Measurements from ENCODE around the gene HMCN2. TPM values are rescaled to one million over a fixed set of nuclear protein-coding genes. Genes with fewer than 3 reads are reported as not detected.
A peak's percentile ranks its signal among the peaks of the same experiment; 100 is the strongest.

The HMCN2 gene
- total and polyA plus RNA-seq, 2 donors from 2014 or later: 0.99 to 8.6 TPM

DNA sequence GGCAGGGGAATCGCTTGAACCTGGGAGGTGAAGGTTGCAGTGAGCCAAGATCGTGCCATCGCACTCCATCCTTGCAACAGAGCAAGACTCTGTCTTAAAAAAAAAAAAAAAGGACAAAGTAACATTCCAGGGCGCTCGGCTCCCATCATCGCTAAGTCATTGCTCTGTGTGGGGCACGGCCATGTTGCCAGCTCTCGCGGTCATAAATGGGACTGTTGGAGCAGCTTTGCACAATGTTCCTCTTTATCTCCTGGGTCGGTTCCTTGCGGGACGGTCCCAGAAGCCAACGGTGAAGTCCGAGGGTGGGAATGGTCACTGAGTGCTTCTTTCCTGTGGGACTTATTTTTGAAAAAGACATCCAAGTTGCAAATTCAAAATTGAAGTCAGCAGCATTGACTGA, 65.5 kb downstream of the HMCN2 start:
- H3K4me1 ChIP-seq (ENCODE audit: control insufficient read depth in 2 of 3, insufficient read depth in 2 of 3, low read depth in 1 of 3, low read length in 3 of 3): no peaks in the 10 kb centered on the region
- no peak for FAIRE-seq
- no peak for DNase-seq
- H3K27ac ChIP-seq (ENCODE audit: low read depth in 2 of 2, low read length in 2 of 2): no peak overlapping the region
- intact Hi-C loops (cut with DNase I): no loop called here
- peaks cover 5% of the 10 kb centered on the region for H3K27me3 ChIP-seq (ENCODE audit: control insufficient read depth, insufficient read depth, low read length)
- no peak overlapping the region for H3K4me3 ChIP-seq (ENCODE audit: low read length in 3 of 3)
- H3K9ac ChIP-seq (ENCODE audit: low read length in 3 of 3): no peak overlapping the region
- TF ChIP-seq, protein P1, sequence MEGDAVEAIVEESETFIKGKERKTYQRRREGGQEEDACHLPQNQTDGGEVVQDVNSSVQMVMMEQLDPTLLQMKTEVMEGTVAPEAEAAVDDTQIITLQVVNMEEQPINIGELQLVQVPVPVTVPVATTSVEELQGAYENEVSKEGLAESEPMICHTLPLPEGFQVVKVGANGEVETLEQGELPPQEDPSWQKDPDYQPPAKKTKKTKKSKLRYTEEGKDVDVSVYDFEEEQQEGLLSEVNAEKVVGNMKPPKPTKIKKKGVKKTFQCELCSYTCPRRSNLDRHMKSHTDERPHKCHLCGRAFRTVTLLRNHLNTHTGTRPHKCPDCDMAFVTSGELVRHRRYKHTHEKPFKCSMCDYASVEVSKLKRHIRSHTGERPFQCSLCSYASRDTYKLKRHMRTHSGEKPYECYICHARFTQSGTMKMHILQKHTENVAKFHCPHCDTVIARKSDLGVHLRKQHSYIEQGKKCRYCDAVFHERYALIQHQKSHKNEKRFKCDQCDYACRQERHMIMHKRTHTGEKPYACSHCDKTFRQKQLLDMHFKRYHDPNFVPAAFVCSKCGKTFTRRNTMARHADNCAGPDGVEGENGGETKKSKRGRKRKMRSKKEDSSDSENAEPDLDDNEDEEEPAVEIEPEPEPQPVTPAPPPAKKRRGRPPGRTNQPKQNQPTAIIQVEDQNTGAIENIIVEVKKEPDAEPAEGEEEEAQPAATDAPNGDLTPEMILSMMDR (IDR thresholded peaks at IDR 0.05; ENCODE audit: borderline replicate concordance, extremely low read depth, insufficient read depth): no peak
- no peaks in the 10 kb centered on the region for H3K36me3 ChIP-seq (ENCODE audit: control insufficient read depth in 2 of 3, insufficient read depth in 3 of 3, low read length in 3 of 3)
- no peaks in the 10 kb centered on the region for H3K9me3 ChIP-seq (ENCODE audit: control insufficient read depth in 2 of 3, insufficient read depth in 1 of 3, low read length in 3 of 3)

DNA sequence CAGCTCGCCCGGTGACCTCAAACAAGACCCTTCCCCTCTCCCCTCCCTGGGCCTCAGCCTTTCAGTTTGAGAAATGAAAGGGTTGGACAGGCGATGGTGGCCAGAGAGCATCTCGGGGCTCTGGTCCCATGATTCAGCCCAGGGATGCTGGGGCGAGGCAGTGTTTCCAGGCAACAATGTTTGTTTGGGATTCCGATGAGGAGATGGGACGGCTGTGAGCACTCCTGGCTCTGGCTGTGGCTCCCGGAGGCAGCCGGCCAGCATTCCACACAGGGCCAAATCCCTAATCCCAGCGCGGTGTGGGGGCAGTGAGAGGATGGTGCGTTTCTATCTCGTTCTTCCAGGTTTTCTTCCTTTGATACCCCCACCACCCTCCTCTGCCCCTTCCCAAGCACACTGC, 66.0 kb downstream of the HMCN2 start:
- Histone ChIP-seq H3K4me3 (ENCODE audit: low read length in 3 of 3) (no peak overlapping the region), H3K9ac (ENCODE audit: low read length in 3 of 3) (no peak overlapping the region), H3K9me3 (ENCODE audit: control insufficient read depth in 2 of 3, insufficient read depth in 1 of 3, low read length in 3 of 3) (no peaks in the 10 kb centered on the region), H3K27ac (ENCODE audit: low read depth in 2 of 2, low read length in 2 of 2) (no peak overlapping the region), H3K27me3 (ENCODE audit: control insufficient read depth, insufficient read depth, low read length) (peaks cover 5% of the 10 kb centered on the region), H3K4me1 (ENCODE audit: control insufficient read depth in 2 of 3, insufficient read depth in 2 of 3, low read depth in 1 of 3, low read length in 3 of 3) (no peaks in the 10 kb centered on the region), H3K36me3 (ENCODE audit: control insufficient read depth in 2 of 3, insufficient read depth in 3 of 3, low read length in 3 of 3) (no peaks in the 10 kb centered on the region)
- intact Hi-C loops (cut with DNase I): no loop called here
- DNase-seq: peak in 1 of 5 donors; percentile 64
- TF ChIP-seq, protein P1 (IDR thresholded peaks at IDR 0.05; ENCODE audit: borderline replicate concordance, extremely low read depth, insufficient read depth): no peak
- no peak for FAIRE-seq

DNA sequence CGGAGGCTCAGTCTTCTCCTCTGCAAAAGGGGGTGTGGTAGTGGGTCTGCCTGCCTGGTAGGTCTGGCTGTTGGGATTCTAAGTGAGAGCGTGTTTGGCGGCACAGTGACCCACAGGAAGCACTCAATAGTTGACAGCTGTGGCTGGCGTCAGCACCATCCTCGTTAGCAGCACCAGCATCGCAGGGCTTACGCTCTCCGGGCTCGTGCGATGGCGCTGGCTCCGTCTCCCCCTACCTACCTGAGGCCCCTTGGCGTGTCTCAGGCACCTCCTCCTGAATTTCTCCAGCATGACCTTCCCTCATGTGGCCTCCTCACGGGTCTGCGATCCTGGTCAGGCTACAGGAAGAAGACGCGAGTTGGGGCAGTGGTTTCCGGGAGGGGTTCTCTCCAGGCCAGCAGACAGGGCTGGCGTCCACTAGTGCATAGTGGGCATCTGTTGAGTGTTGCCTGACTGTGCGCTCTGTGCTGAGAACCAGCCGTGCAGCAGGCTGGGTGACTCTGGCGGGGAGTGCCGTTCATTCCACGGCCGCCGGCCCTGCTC, 66.9 kb downstream of the HMCN2 start:
- TF ChIP-seq, protein P1 (IDR thresholded peaks at IDR 0.05; ENCODE audit: borderline replicate concordance, extremely low read depth, insufficient read depth): no peak
- FAIRE-seq: no peak
- no peak for DNase-seq
- Histone ChIP-seq H3K9ac (ENCODE audit: low read length in 3 of 3) (no peak overlapping the region), H3K4me3 (ENCODE audit: low read length in 3 of 3) (no peak overlapping the region), H3K9me3 (ENCODE audit: control insufficient read depth in 2 of 3, insufficient read depth in 1 of 3, low read length in 3 of 3) (no peaks in the 10 kb centered on the region), H3K4me1 (ENCODE audit: control insufficient read depth in 2 of 3, insufficient read depth in 2 of 3, low read depth in 1 of 3, low read length in 3 of 3) (no peaks in the 10 kb centered on the region), H3K27ac (ENCODE audit: low read depth in 2 of 2, low read length in 2 of 2) (no peak overlapping the region), H3K36me3 (ENCODE audit: control insufficient read depth in 2 of 3, insufficient read depth in 3 of 3, low read length in 3 of 3) (no peaks in the 10 kb centered on the region), H3K27me3 (ENCODE audit: control insufficient read depth, insufficient read depth, low read length) (peaks cover 5% of the 10 kb centered on the region)
- intact Hi-C loops (cut with DNase I): no loop called here
